PC-9 (cell line): Measurements from ENCODE around the gene ZFR.

ENCODE experiments used
- CTCF ChIP-seq: fragments of 200-600 bp; sonication (generic); conservative IDR thresholded peaks from 2 replicates; pipeline ENCODE4 v1.6.1; 2017; ENCODE audit warnings: mixed run types, antibody characterized with exemption, mild to moderate bottlenecking, moderate library complexity
- EZH2 ChIP-seq: fragments of 200-600 bp; sonication (generic); IDR thresholded peaks from 2 replicates; pipeline ENCODE4 v1.8.0; 2017; ENCODE audit warnings: antibody characterized with exemption, low read depth

- no peak for TF ChIP-seq CTCF
- no peak for TF ChIP-seq EZH2
These were observed 91.9 kb downstream of the ZFR start for GRCh38 chr5:32352685-32353084.
